Upper lobe of left lung (tissue), 4 donors: Measurements from ENCODE around the gene WDR45B.

Experiments
- POLR2A ChIP-seq, 4 donors: fragments of 450-650 bp; IDR thresholded peaks; one replicate each; pipeline ENCODE4 v1.5.1; 2016 to 2017; ENCODE audit warnings: antibody characterized with exemption in 4 of 4, mild to moderate bottlenecking in 2 of 4
- POLR2AphosphoS5 ChIP-seq, 2 donors: sonication (generic); formaldehyde crosslinking; IDR thresholded peaks; one replicate each; pipeline ENCODE4 v1.5.1; 2017; ENCODE audit warnings: antibody characterized with exemption in 2 of 2
- TF ChIP-seq, protein P1 (sequence below), 6 experiments: fragments of 450-650 bp in 4 of 6; fragments of 200-600 bp in 2 of 6; sonication (generic) in 2 of 6; IDR thresholded peaks; one replicate each; pipeline ENCODE4 v1.5.1; 2016 to 2019; ENCODE audit warnings: antibody characterized with exemption in 6 of 6

DNA sequence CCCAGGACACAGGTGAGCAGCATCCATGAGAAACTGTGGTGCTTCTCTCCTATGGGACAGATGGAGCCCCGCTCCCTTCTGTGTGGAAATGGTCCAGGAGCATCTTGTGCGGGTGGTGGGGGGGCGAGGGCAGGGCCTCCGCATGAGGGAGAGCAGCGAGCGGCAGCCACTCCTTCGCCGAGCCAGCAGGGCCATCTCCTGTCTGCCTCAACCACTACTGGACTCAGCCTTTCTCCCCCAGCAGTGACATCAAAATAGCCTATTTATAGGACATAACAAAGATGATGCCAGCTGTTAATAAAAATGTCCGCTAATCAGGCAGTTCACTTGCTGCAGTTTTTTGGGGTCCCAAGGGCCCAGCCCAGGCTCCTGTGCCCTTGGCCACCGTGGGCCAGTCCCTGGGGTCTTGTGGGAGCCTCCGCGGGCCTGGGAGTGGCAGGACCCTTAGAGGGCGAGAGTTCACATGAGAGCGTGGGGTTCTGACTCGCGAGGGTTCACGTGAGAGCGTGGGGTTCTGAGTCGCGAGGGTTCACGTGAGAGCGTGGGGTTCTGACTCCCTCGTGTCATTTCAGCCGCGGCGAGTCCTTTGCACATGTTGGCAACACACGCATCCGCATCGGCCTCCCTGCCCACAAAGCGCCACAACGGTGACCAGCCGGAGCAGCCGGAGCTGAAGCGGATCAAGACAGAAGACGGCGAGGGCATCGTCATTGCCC lies 47.4 kb downstream of the WDR45B start:
- TF ChIP-seq POLR2A (IDR thresholded peaks at IDR 0.05), result no peak
- TF ChIP-seq, protein P1, sequence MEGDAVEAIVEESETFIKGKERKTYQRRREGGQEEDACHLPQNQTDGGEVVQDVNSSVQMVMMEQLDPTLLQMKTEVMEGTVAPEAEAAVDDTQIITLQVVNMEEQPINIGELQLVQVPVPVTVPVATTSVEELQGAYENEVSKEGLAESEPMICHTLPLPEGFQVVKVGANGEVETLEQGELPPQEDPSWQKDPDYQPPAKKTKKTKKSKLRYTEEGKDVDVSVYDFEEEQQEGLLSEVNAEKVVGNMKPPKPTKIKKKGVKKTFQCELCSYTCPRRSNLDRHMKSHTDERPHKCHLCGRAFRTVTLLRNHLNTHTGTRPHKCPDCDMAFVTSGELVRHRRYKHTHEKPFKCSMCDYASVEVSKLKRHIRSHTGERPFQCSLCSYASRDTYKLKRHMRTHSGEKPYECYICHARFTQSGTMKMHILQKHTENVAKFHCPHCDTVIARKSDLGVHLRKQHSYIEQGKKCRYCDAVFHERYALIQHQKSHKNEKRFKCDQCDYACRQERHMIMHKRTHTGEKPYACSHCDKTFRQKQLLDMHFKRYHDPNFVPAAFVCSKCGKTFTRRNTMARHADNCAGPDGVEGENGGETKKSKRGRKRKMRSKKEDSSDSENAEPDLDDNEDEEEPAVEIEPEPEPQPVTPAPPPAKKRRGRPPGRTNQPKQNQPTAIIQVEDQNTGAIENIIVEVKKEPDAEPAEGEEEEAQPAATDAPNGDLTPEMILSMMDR (IDR thresholded peaks at IDR 0.05), result no peak
- no peak for TF ChIP-seq POLR2AphosphoS5 (IDR thresholded peaks at IDR 0.05)
